DOHH2 (cell line): ENCODE measurements around the gene SH3RF2.

Experiments
- H3F3A ChIP-seq: fragments of 200-600 bp; sonication (generic), shearing (Covaris generic); 2 replicates; pipeline ENCODE4 v1.6.0; 2016; ENCODE audit warnings: antibody characterized with exemption, mild to moderate bottlenecking; ENCODE audit not compliant: control insufficient read depth, insufficient read depth
- H3K27ac ChIP-seq: fragments of 200-600 bp; sonication (generic); 2 replicates; pipeline ENCODE4 v1.5.1; 2014; ENCODE audit warnings: low read depth, mild to moderate bottlenecking, low read length, moderate library complexity
- H3K27me3 ChIP-seq: fragments of 200-600 bp; sonication (generic); 2 replicates; pipeline ENCODE4 v1.6.1; 2014; ENCODE audit warnings: mild to moderate bottlenecking, low read length, mixed read lengths; ENCODE audit not compliant: control insufficient read depth
- H3K36me3 ChIP-seq: fragments of 200-600 bp; sonication (generic); 2 replicates; pipeline ENCODE4 v1.6.1; 2014; ENCODE audit warnings: mild to moderate bottlenecking, low read length, moderate library complexity, mixed read lengths; ENCODE audit not compliant: control insufficient read depth
- H3K4me1 ChIP-seq: fragments of 200-600 bp; sonication (generic); 2 replicates; pipeline ENCODE4 v1.6.1; 2014; ENCODE audit warnings: mild to moderate bottlenecking, low read length, mixed read lengths; ENCODE audit not compliant: control insufficient read depth
- H3K4me2 ChIP-seq: fragments of 200-600 bp; sonication (generic); 2 replicates; pipeline ENCODE4 v1.6.0; 2014; ENCODE audit warnings: mild to moderate bottlenecking, low read length, moderate library complexity
- H3K4me3 ChIP-seq: fragments of 200-600 bp; sonication (generic); 2 replicates; pipeline ENCODE4 v1.5.1; 2014; ENCODE audit warnings: mild to moderate bottlenecking, low read length, mixed read lengths
- H3K79me2 ChIP-seq: fragments of 200-600 bp; sonication (generic); 2 replicates; pipeline ENCODE4 v1.6.1; 2014; ENCODE audit warnings: mild to moderate bottlenecking, low read length, mixed read lengths; ENCODE audit not compliant: control insufficient read depth
- H3K9me2 ChIP-seq: fragments of 200-600 bp; sonication (generic); replicated peaks from 2 replicates; pipeline ENCODE4 v1.6.1; 2014; ENCODE audit warnings: mild to moderate bottlenecking, low read length, mixed read lengths; ENCODE audit not compliant: control insufficient read depth
- H3K9me3 ChIP-seq: fragments of 200-600 bp; sonication (generic); 2 replicates; pipeline ENCODE4 v1.6.1; 2014; ENCODE audit warnings: antibody characterized with exemption, low read length, mixed read lengths; ENCODE audit not compliant: control insufficient read depth, insufficient read depth
- H4K20me1 ChIP-seq: fragments of 200-600 bp; sonication (generic); 2 replicates; pipeline ENCODE4 v1.6.0; 2014; ENCODE audit warnings: low read depth, mild to moderate bottlenecking, antibody characterized with exemption, low read length, moderate library complexity; ENCODE audit not compliant: control insufficient read depth, insufficient read depth
- CTCF ChIP-seq: fragments of 200-600 bp; sonication (generic); IDR thresholded peaks from one replicate; pipeline ENCODE4 v1.5.1; 2014; ENCODE audit warnings: antibody characterized with exemption, mild to moderate bottlenecking, low read depth, low read length; ENCODE audit not compliant: poor library complexity, severe bottlenecking
- EZH2phosphoT487 ChIP-seq: fragments of 200-600 bp; sonication (generic); IDR thresholded peaks from 2 replicates; pipeline ENCODE4 v1.6.1; 2017; ENCODE audit warnings: borderline replicate concordance, mild to moderate bottlenecking, antibody characterized with exemption, low read length, moderate library complexity, mixed read lengths

SH3RF2 gene

GRCh38 chr5:146098047-146098446, 161.7 kb downstream of the SH3RF2 start:
- H3K9me3 ChIP-seq = no peaks in the 10 kb centered on the region
- TF ChIP-seq EZH2phosphoT487 = no peak
- TF ChIP-seq CTCF = no peak
- no peak overlapping the region for H3K4me3 ChIP-seq

GRCh38 chr5:146101646-146102045, 165.3 kb downstream of the SH3RF2 start:
- no peaks in the 10 kb centered on the region for H3K27me3 ChIP-seq
- H3K4me1 ChIP-seq = peaks cover 9% of the 10 kb centered on the region
- H3K79me2 ChIP-seq = no peaks in the 10 kb centered on the region
- H3K36me3 ChIP-seq = peaks cover under 1% of the 10 kb centered on the region; the same call in 1 of the 2 replicates
- H3K4me2 ChIP-seq = no peak overlapping the region
- no peaks in the 10 kb centered on the region for H3K9me3 ChIP-seq
- H3K4me3 ChIP-seq = no peak overlapping the region
- H3K9me2 ChIP-seq = no peaks in the 10 kb centered on the region
- no peak overlapping the region for H3K27ac ChIP-seq
- peaks cover under 1% of the 10 kb centered on the region; the same call in 1 of the 2 replicates for H3F3A ChIP-seq
- TF ChIP-seq CTCF = no peak
- TF ChIP-seq EZH2phosphoT487 = no peak
- no peaks in the 10 kb centered on the region; the same call in 1 of the 2 replicates for H4K20me1 ChIP-seq

More at GRCh38 chr5:146098047-146098446, 161.7 kb downstream of the SH3RF2 start:
- H3F3A ChIP-seq = no peaks in the 10 kb centered on the region
- no peaks in the 10 kb centered on the region for H3K9me2 ChIP-seq
- H3K79me2 ChIP-seq = no peaks in the 10 kb centered on the region
- H3K4me1 ChIP-seq = no peaks in the 10 kb centered on the region
- no peak overlapping the region for H3K4me2 ChIP-seq
- H3K27ac ChIP-seq = no peak overlapping the region
- no peaks in the 10 kb centered on the region for H3K36me3 ChIP-seq
- H3K27me3 ChIP-seq = no peaks in the 10 kb centered on the region
- H4K20me1 ChIP-seq = no peaks in the 10 kb centered on the region

GRCh38 chr5:146103594-146103993, 167.2 kb downstream of the SH3RF2 start:
- Histone ChIP-seq H3K27ac (no peak overlapping the region), H3K79me2 (no peaks in the 10 kb centered on the region), H3K9me3 (no peaks in the 10 kb centered on the region), H4K20me1 (no peaks in the 10 kb centered on the region; the same call in 1 of the 2 replicates), H3F3A (peaks cover 9% of the 10 kb centered on the region), H3K4me2 (no peak overlapping the region), H3K4me3 (no peak overlapping the region), H3K36me3 (peaks cover 3% of the 10 kb centered on the region; the same call in 1 of the 2 replicates), H3K27me3 (no peaks in the 10 kb centered on the region), H3K9me2 (no peaks in the 10 kb centered on the region), H3K4me1 (peaks cover 28% of the 10 kb centered on the region)
- TF ChIP-seq EZH2phosphoT487 (no peak), CTCF (no peak)
